H1 (cell line): ENCODE data around the gene MACROD2. TPM values are rescaled to one million over a fixed set of nuclear protein-coding genes. Genes with fewer than 3 reads are reported as not detected.

Experiments
- CTCF ChIA-PET: fragments of 300-600 bp; sonication (Branson Sonifier 250); formaldehyde crosslinking; loops from one replicate; lab custom pipeline; 2021; ENCODE audit not compliant: partially characterized antibody; lab: Charles Lee
- POLR2A ChIA-PET: fragments of 300-600 bp; sonication (Branson Sonifier 250); formaldehyde crosslinking; loops from one replicate; lab custom pipeline; 2021; ENCODE audit warnings: inconsistent platforms; ENCODE audit not compliant: partially characterized antibody; lab: Charles Lee
- DNase-seq, 2 experiments: peaks; one replicate each; pipeline versions ENCODE4 v3.0.0 to v3.0.0-alpha.2; 2010 to 2022; ENCODE audit warnings: low spot score in 2 of 2, low read depth in 1 of 2, mixed read lengths in 1 of 2
- FAIRE-seq: peaks from 2 replicates; lab custom pipeline; 2011; peaks lifted over from hg19 to GRCh38; lab: Jason Lieb, UNC
- H2AFZ ChIP-seq: 2 replicates; pipeline ENCODE4 v1.8.1; 2012; ENCODE audit warnings: low read length, inconsistent platforms
- H2AK5ac ChIP-seq: 2 replicates; pipeline ENCODE4 v1.6.1; 2013; ENCODE audit warnings: low read depth, low read length
- H2BK120ac ChIP-seq: replicated peaks from 2 replicates; pipeline ENCODE3; 2013; ENCODE audit warnings: low read depth, low read length, inconsistent platforms
- H2BK12ac ChIP-seq: 2 replicates; pipeline ENCODE4 v1.6.1; 2013; ENCODE audit warnings: low read depth, low read length
- H2BK15ac ChIP-seq: 2 replicates; pipeline ENCODE4 v1.6.1; 2013; ENCODE audit warnings: low read length
- H2BK20ac ChIP-seq: 2 replicates; pipeline ENCODE4 v1.6.1; 2013; ENCODE audit warnings: low read length
- H2BK5ac ChIP-seq: 2 replicates; pipeline ENCODE4 v1.6.1; 2013; ENCODE audit warnings: low read depth, low read length
- H3K14ac ChIP-seq: 2 replicates; pipeline ENCODE4 v1.6.1; 2013; ENCODE audit warnings: inconsistent platforms; ENCODE audit not compliant: insufficient read length
- H3K18ac ChIP-seq: 2 replicates; pipeline ENCODE4 v1.6.1; 2013; ENCODE audit warnings: low read length; ENCODE audit errors: extremely low read depth
- H3K23ac ChIP-seq: 2 replicates; pipeline ENCODE4 v1.6.1; 2013; ENCODE audit warnings: inconsistent platforms; ENCODE audit not compliant: insufficient read length
- H3K23me2 ChIP-seq: 2 replicates; pipeline ENCODE4 v1.6.1; 2013; ENCODE audit warnings: low read depth, low read length
- H3K27ac ChIP-seq: 2 replicates; pipeline ENCODE4 v1.6.1; 2011; ENCODE audit warnings: low read depth, low read length, inconsistent platforms
- H3K27me3 ChIP-seq, 4 experiments: replicated peaks in 1 of 4; 1 replicate in 1 of 4; 2 replicates in 3 of 4; pipeline versions ENCODE4 v1.6.1 to v1.8.1; 2011 to 2013; ENCODE audit warnings: low read length in 3 of 4, mild to moderate bottlenecking in 3 of 4, inconsistent platforms in 2 of 4, mixed read lengths in 2 of 4, moderate library complexity in 1 of 4; ENCODE audit not compliant: control insufficient read depth in 3 of 4, insufficient read depth in 3 of 4; ENCODE audit errors: extremely low read depth in 1 of 4
- H3K36me3 ChIP-seq, 4 experiments: 2 replicates each; pipeline versions ENCODE4 v1.6.1 to v1.8.1; 2011 to 2013; ENCODE audit warnings: mild to moderate bottlenecking in 4 of 4, low read length in 3 of 4, moderate library complexity in 2 of 4, control low read depth in 1 of 4, inconsistent platforms in 1 of 4; ENCODE audit not compliant: insufficient read depth in 4 of 4, control insufficient read depth in 2 of 4
- H3K4ac ChIP-seq: replicated peaks from 2 replicates; pipeline ENCODE3; 2013; ENCODE audit warnings: low read length, low read depth, mixed read lengths, inconsistent platforms; ENCODE audit not compliant: insufficient read length
- H3K4me1 ChIP-seq, 4 experiments: replicated peaks in 1 of 4; 1 replicate in 1 of 4; 2 replicates in 3 of 4; pipeline versions ENCODE4 v1.6.1 to v1.8.1; 2011 to 2013; ENCODE audit warnings: low read length in 3 of 4, inconsistent platforms in 2 of 4, mixed read lengths in 1 of 4; ENCODE audit not compliant: insufficient read depth in 4 of 4, control insufficient read depth in 3 of 4
- H3K4me2 ChIP-seq, 2 experiments: 2 replicates each; pipeline versions ENCODE4 v1.6.1 to v1.8.1; 2011 to 2013; ENCODE audit warnings: low read depth in 2 of 2, low read length in 2 of 2, control low read depth in 1 of 2, inconsistent platforms in 1 of 2, mild to moderate bottlenecking in 1 of 2; ENCODE audit not compliant: insufficient read depth in 1 of 2
- H3K4me3 ChIP-seq, 4 experiments: fragments of 200-600, 300-600 bp in 1 of 4; sonication (generic), shearing (Covaris generic), sonication (Bioruptor Twin) in 1 of 4; 2 replicates each; pipeline versions ENCODE4 v1.5.1 to v1.8.1; 2011 to 2016; ENCODE audit warnings: low read length in 4 of 4, low read depth in 3 of 4, control low read depth in 2 of 4, inconsistent platforms in 2 of 4, mild to moderate bottlenecking in 2 of 4, mixed read lengths in 1 of 4, moderate library complexity in 1 of 4; ENCODE audit not compliant: insufficient read depth in 2 of 4; ENCODE audit errors: extremely low read depth in 1 of 4
- H3K56ac ChIP-seq: replicated peaks from 2 replicates; pipeline ENCODE3; 2013; ENCODE audit warnings: low read depth, mild to moderate bottlenecking, mixed read lengths, low read length, inconsistent platforms; ENCODE audit not compliant: insufficient read length
- H3K79me1 ChIP-seq: 2 replicates; pipeline ENCODE4 v1.6.1; 2013; ENCODE audit warnings: low read depth, low read length, control low read depth
- H3K79me2 ChIP-seq, 2 experiments: 2 replicates each; pipeline versions ENCODE4 v1.6.1 to v1.8.1; 2012 to 2013; ENCODE audit warnings: low read length in 2 of 2, mild to moderate bottlenecking in 2 of 2, inconsistent platforms in 1 of 2; ENCODE audit not compliant: insufficient read depth in 2 of 2, control insufficient read depth in 1 of 2
- H3K9ac ChIP-seq, 4 experiments: replicated peaks in 1 of 4; 1 replicate in 1 of 4; 2 replicates in 3 of 4; pipeline versions ENCODE4 v1.6.1 to v1.8.1; 2011 to 2013; ENCODE audit warnings: low read depth in 3 of 4, low read length in 3 of 4, control low read depth in 2 of 4, mild to moderate bottlenecking in 2 of 4, moderate library complexity in 2 of 4, inconsistent platforms in 1 of 4; ENCODE audit errors: extremely low read depth in 1 of 4
- H3K9me3 ChIP-seq, 2 experiments: 2 replicates each; pipeline versions ENCODE4 v1.6.1 to v1.8.1; 2012 to 2013; ENCODE audit warnings: mild to moderate bottlenecking in 2 of 2, moderate library complexity in 2 of 2, control low read depth in 1 of 2, inconsistent platforms in 1 of 2, low read depth in 1 of 2, low read length in 1 of 2, mixed read lengths in 1 of 2; ENCODE audit not compliant: insufficient read depth in 2 of 2
- H4K20me1 ChIP-seq, 2 experiments: replicated peaks in 1 of 2; 2 replicates each; pipeline versions ENCODE3 to v1.8.1; 2011 to 2013; ENCODE audit warnings: inconsistent platforms in 2 of 2, low read length in 2 of 2, mild to moderate bottlenecking in 1 of 2; ENCODE audit not compliant: insufficient read depth in 2 of 2, control insufficient read depth in 1 of 2
- H4K5ac ChIP-seq: 2 replicates; pipeline ENCODE4 v1.6.1; 2013; ENCODE audit warnings: low read length, low read depth, mixed read lengths, inconsistent platforms; ENCODE audit not compliant: insufficient read length
- H4K8ac ChIP-seq: 2 replicates; pipeline ENCODE4 v1.8.0; 2013; ENCODE audit warnings: mild to moderate bottlenecking, moderate library complexity, low read length, inconsistent platforms; ENCODE audit not compliant: insufficient read depth; ENCODE audit errors: extremely low read depth
- H4K91ac ChIP-seq: replicated peaks from 2 replicates; pipeline ENCODE3; 2013; ENCODE audit warnings: low read length, mixed read lengths, inconsistent platforms; ENCODE audit not compliant: insufficient read length
- BRCA1 ChIP-seq: IDR thresholded peaks from 2 replicates; pipeline ENCODE4 v1.6.1; 2012; ENCODE audit warnings: low read depth, low read length, improper control_type of control experiment
- WGBS, 2 experiments: shearing (Covaris generic) in 1 of 2; methylation state at CpG; one replicate each; pipeline versions ENCODE4 v1.1.6 to v1.1.7; 2013 to 2015; ENCODE audit warnings: low lambda C conversion rate in 2 of 2, mixed read lengths in 2 of 2, inconsistent platforms in 1 of 2, low coverage in 1 of 2, missing lambda C conversion rate in 1 of 2; ENCODE audit not compliant: insufficient replicate concordance in 2 of 2, insufficient coverage in 1 of 2, insufficient read length in 1 of 2; ENCODE audit errors: extremely low coverage in 1 of 2, missing lambda C conversion rate in 1 of 2; 5-methylcytosine and 5-hydroxymethylcytosine counted together
- polyA plus RNA-seq, 7 experiments: library from polyadenylated mRNA; depleted of rRNA in 3 of 7; stranded (reverse) in 5 of 7; unstranded in 2 of 7; fragments of >200 nt in 5 of 7; fragments of 200-250 nt in 2 of 7; gene quantifications; 1 replicate in 5 of 7; 2 replicates in 1 of 7; 4 replicates in 1 of 7; pipeline versions ENCODE4 v1.2.1 to v1.2.3, GENCODE V29; 2011 to 2013; ENCODE audit warnings: missing spikeins in 2 of 7, mixed read lengths in 2 of 7
- total RNA-seq: library from RNA; stranded (reverse); fragmentation: NEBNext Ultra II Directional; extraction: Animal tissue kit (Norgen Biotek cat#: 25700); gene quantifications from 2 replicates; pipeline ENCODE4 v1.2.1, GENCODE V29; 2021

MACROD2 gene
- total and polyA plus RNA-seq, 2 of the 8 experiments (the other 6 are each of a cell fraction or from before 2014, with no cell fraction given), result 0.70 to 3.9 TPM

GRCh38 chr20:15327123-15327522, 1331.8 kb downstream of the MACROD2 start:
- Histone ChIP-seq H3K9me3 (no peaks in the 10 kb centered on the region), H4K5ac (no peak overlapping the region), H3K4me3 (no peak overlapping the region), H2BK12ac (no peak overlapping the region), H3K79me1 (no peaks in the 10 kb centered on the region), H3K14ac (no peak overlapping the region), H2BK20ac (no peak overlapping the region), H3K4ac (no peak overlapping the region), H3K27me3 (no peaks in the 10 kb centered on the region), H2AK5ac (no peak overlapping the region), H3K9ac (no peak overlapping the region), H3K79me2 (no peaks in the 10 kb centered on the region), H3K23ac (no peak overlapping the region), H3K23me2 (no peaks in the 10 kb centered on the region), H4K20me1 (no peaks in the 10 kb centered on the region), H3K18ac (no peak overlapping the region), H3K36me3 (no peaks in the 10 kb centered on the region), H2BK5ac (no peak overlapping the region), H4K8ac (no peak overlapping the region), H3K4me1 (no peaks in the 10 kb centered on the region), H3K27ac (no peak overlapping the region), H3K56ac (no peak overlapping the region), H4K91ac (no peak overlapping the region), H2AFZ (no peak overlapping the region), H3K4me2 (no peak overlapping the region), H2BK15ac (no peak overlapping the region), H2BK120ac (no peak overlapping the region)
- CTCF ChIA-PET, result no interaction called here
- FAIRE-seq (no peak), DNase-seq (no peak)
- 90% methylated on average over 4 of the region's 4 CpGs; no CpG with 5 or more reads in 1 of the 2 experiments for WGBS, 2 experiments
- POLR2A ChIA-PET, result no interaction called here
- no peak for TF ChIP-seq BRCA1
